HG02970 (cell line): ENCODE results near the gene SCRN1.
"Not testable (repeated sequence)": the region's sequence is repeated elsewhere in the genome, so short reads cannot be mapped to it uniquely, and the experiment has no call there.

Experiments
- ATAC-seq: cut with Tn5 transposase; IDR thresholded peaks from one replicate; pipeline ENCODE4 v1.9.1; 2021; ENCODE audit warnings: mild to moderate bottlenecking, moderate library complexity, moderate number of reproducible peaks; ENCODE audit not compliant: unreplicated experiment, low FRiP score

Gene SCRN1

GRCh38 chr7:29971566-29972314 lies 17.9 kb downstream of the SCRN1 start:
- no peak for ATAC-seq

GRCh38 chr7:29970158-29970557 lies 19.4 kb downstream of the SCRN1 start:
- ATAC-seq, result no peak

- no peak for ATAC-seq
Observed at GRCh38 chr7:29969738-29970137, 19.9 kb downstream of the SCRN1 start.

- ATAC-seq, result no peak
Observed at GRCh38 chr7:29968683-29969395, 20.8 kb downstream of the SCRN1 start.

GRCh38 chr7:29965030-29965429 lies 24.6 kb downstream of the SCRN1 start:
- ATAC-seq, result no peak

- ATAC-seq, result no peak
Observed at GRCh38 chr7:29962035-29962434, 27.6 kb downstream of the SCRN1 start.

GRCh38 chr7:29961611-29962010 lies 28.0 kb downstream of the SCRN1 start:
- not testable (repeated sequence) for ATAC-seq

- no peak for ATAC-seq
Observed at GRCh38 chr7:29958667-29959358, 30.8 kb downstream of the SCRN1 start.

- ATAC-seq, result no peak
Observed at GRCh38 chr7:29957521-29958310, 31.9 kb downstream of the SCRN1 start.

GRCh38 chr7:29956487-29956836 lies 33.1 kb downstream of the SCRN1 start:
- no peak for ATAC-seq

- ATAC-seq, result no peak
Observed at GRCh38 chr7:29955799-29956486, 33.7 kb downstream of the SCRN1 start.

- no peak for ATAC-seq
Observed at GRCh38 chr7:29955075-29955792, 34.4 kb downstream of the SCRN1 start.

- ATAC-seq, result no peak
Observed at GRCh38 chr7:29953726-29954347, 35.8 kb downstream of the SCRN1 start.

GRCh38 chr7:29951206-29951605 lies 38.4 kb downstream of the SCRN1 start:
- no peak for ATAC-seq

- ATAC-seq, result no peak
Observed at GRCh38 chr7:29950480-29950879, 39.1 kb downstream of the SCRN1 start.

- ATAC-seq, result no peak
Observed at GRCh38 chr7:29948587-29948986, 41.0 kb downstream of the SCRN1 start.

GRCh38 chr7:29946428-29947186 lies 43.0 kb downstream of the SCRN1 start:
- no peak for ATAC-seq

- no peak for ATAC-seq
Observed at GRCh38 chr7:29945259-29945809, 44.3 kb downstream of the SCRN1 start.
